IMR-90 (cell line): ENCODE results near the gene MMP20. TPM values are rescaled to one million over a fixed set of nuclear protein-coding genes. Genes with fewer than 3 reads are reported as not detected.

Source experiments
- ATAC-seq: fragments of 200-7000 bp; cut with Tn5 transposase; 2 replicates; pipeline ENCODE4 v1.9.1; 2020; ENCODE audit warnings: low read depth, mild to moderate bottlenecking, moderate library complexity
- BruUV-seq: library from RNA; stranded (reverse); fragments of 400-500 nt; replicated peaks from 2 replicates; lab custom pipeline; 2021; lab: Mats Ljungman, UMichigan
- CTCF ChIA-PET: fragments of 300-600 bp; formaldehyde crosslinking; extraction: SDS; loops from one replicate; lab custom pipeline; 2021; ENCODE audit warnings: antibody characterized with exemption; lab: Yijun Ruan, JAX
- POLR2A ChIA-PET: fragments of 300-600 bp; sonication (Branson Sonifier 250); formaldehyde crosslinking; loops from one replicate; lab custom pipeline; 2022; ENCODE audit warnings: antibody characterized with exemption; ENCODE audit not compliant: unreplicated experiment; lab: Charles Lee
- DNase-seq: peaks from one replicate; pipeline ENCODE4 v3.0.0; 2013
- H2AFZ ChIP-seq: replicated peaks from 2 replicates; pipeline ENCODE3; 2013; ENCODE audit warnings: low read length, mild to moderate bottlenecking; ENCODE audit not compliant: poor library complexity
- H2AK5ac ChIP-seq: 2 replicates; pipeline ENCODE4 v1.6.1; 2013; ENCODE audit warnings: low read depth, low read length, inconsistent platforms
- H2AK9ac ChIP-seq: replicated peaks from 2 replicates; pipeline ENCODE3; 2013; ENCODE audit warnings: mild to moderate bottlenecking, low read depth, low read length, moderate library complexity; ENCODE audit not compliant: poor library complexity
- H2BK120ac ChIP-seq: 2 replicates; pipeline ENCODE4 v1.6.1; 2013; ENCODE audit warnings: low read depth, low read length, inconsistent platforms
- H2BK15ac ChIP-seq: 3 replicates; pipeline ENCODE4 v1.6.1; 2013; ENCODE audit warnings: low read depth, low read length, inconsistent platforms
- H2BK20ac ChIP-seq: 2 replicates; pipeline ENCODE4 v1.6.1; 2013; ENCODE audit warnings: low read depth, mild to moderate bottlenecking, inconsistent platforms, low read length, moderate library complexity
- H2BK5ac ChIP-seq: 2 replicates; pipeline ENCODE4 v1.6.1; 2013; ENCODE audit warnings: mild to moderate bottlenecking, low read depth, low read length, inconsistent platforms; ENCODE audit not compliant: poor library complexity, severe bottlenecking
- H3K14ac ChIP-seq: replicated peaks from 2 replicates; pipeline ENCODE4 v1.6.1; 2013; ENCODE audit warnings: low read depth, low read length, inconsistent platforms
- H3K18ac ChIP-seq: 2 replicates; pipeline ENCODE4 v1.6.1; 2013; ENCODE audit warnings: low read depth, low read length, control low read depth
- H3K23ac ChIP-seq: 2 replicates; pipeline ENCODE4 v1.6.1; 2013; ENCODE audit warnings: low read depth, low read length, inconsistent platforms
- H3K27ac ChIP-seq: 2 replicates; pipeline ENCODE4 v1.5.1; 2013; ENCODE audit warnings: mild to moderate bottlenecking, control low read depth, low read length; ENCODE audit not compliant: insufficient read depth
- H3K27me3 ChIP-seq: 2 replicates; pipeline ENCODE4 v1.6.1; 2013; ENCODE audit warnings: low read length; ENCODE audit not compliant: control insufficient read depth, insufficient read depth
- H3K36me3 ChIP-seq: 2 replicates; pipeline ENCODE4 v1.6.1; 2013; ENCODE audit warnings: low read length, mixed read lengths; ENCODE audit not compliant: control insufficient read depth, insufficient read depth
- H3K4ac ChIP-seq: 2 replicates; pipeline ENCODE4 v1.6.1; 2013; ENCODE audit warnings: low read depth, low read length, inconsistent platforms
- H3K4me1 ChIP-seq: 2 replicates; pipeline ENCODE4 v1.6.1; 2013; ENCODE audit warnings: low read length, mixed read lengths; ENCODE audit not compliant: control insufficient read depth, insufficient read depth
- H3K4me2 ChIP-seq: 2 replicates; pipeline ENCODE4 v1.6.1; 2013; ENCODE audit warnings: low read depth, mild to moderate bottlenecking, control low read depth, low read length, moderate library complexity
- H3K4me3 ChIP-seq: 2 replicates; pipeline ENCODE4 v1.5.1; 2013; ENCODE audit warnings: low read depth, mild to moderate bottlenecking, control low read depth, low read length, moderate library complexity; ENCODE audit not compliant: insufficient read depth
- H3K56ac ChIP-seq: 2 replicates; pipeline ENCODE4 v1.6.1; 2013; ENCODE audit warnings: low read length, inconsistent platforms; ENCODE audit not compliant: insufficient read depth; ENCODE audit errors: extremely low read depth
- H3K79me1 ChIP-seq, 2 experiments: 2 replicates each; pipeline ENCODE4 v1.6.1; 2013; ENCODE audit warnings: low read length in 2 of 2, inconsistent platforms in 1 of 2, low read depth in 1 of 2
- H3K9ac ChIP-seq: 2 replicates; pipeline ENCODE4 v1.6.1; 2013; ENCODE audit warnings: low read depth, low read length, control low read depth
- H3K9me1 ChIP-seq: 2 replicates; pipeline ENCODE4 v1.6.1; 2013; ENCODE audit warnings: low read length, inconsistent platforms; ENCODE audit not compliant: insufficient read depth
- H3K9me3 ChIP-seq: 2 replicates; pipeline ENCODE4 v1.6.1; 2013; ENCODE audit warnings: low read length; ENCODE audit not compliant: control insufficient read depth, insufficient read depth
- H4K20me1 ChIP-seq: 2 replicates; pipeline ENCODE4 v1.6.1; 2013; ENCODE audit warnings: low read length, inconsistent platforms; ENCODE audit not compliant: insufficient read depth
- H4K5ac ChIP-seq: 2 replicates; pipeline ENCODE4 v1.6.1; 2013; ENCODE audit warnings: mild to moderate bottlenecking, low read depth, low read length, control low read depth
- H4K8ac ChIP-seq, 2 experiments: 2 replicates each; pipeline ENCODE4 v1.6.1; 2013; ENCODE audit warnings: low read depth in 2 of 2, low read length in 2 of 2, control low read depth in 1 of 2, inconsistent platforms in 1 of 2
- H4K91ac ChIP-seq: 2 replicates; pipeline ENCODE4 v1.6.1; 2013; ENCODE audit warnings: low read depth, low read length, inconsistent platforms; ENCODE audit not compliant: insufficient read depth
- BHLHE40 ChIP-seq: fragments of 150-350 bp; IDR thresholded peaks from 2 replicates; pipeline ENCODE4 v1.6.1; 2016; ENCODE audit warnings: mild to moderate bottlenecking, low read depth, low read length
- CEBPB ChIP-seq: IDR thresholded peaks from 2 replicates; pipeline ENCODE4 v1.6.1; 2012; ENCODE audit warnings: low read depth, low read length, improper control_type of control experiment
- CHD1 ChIP-seq: IDR thresholded peaks from 2 replicates; pipeline ENCODE4 v1.6.1; 2012; ENCODE audit warnings: low read depth, low read length, improper control_type of control experiment
- CTCF ChIP-seq: conservative IDR thresholded peaks from 2 replicates; pipeline ENCODE4 v1.5.1; 2012; ENCODE audit warnings: mild to moderate bottlenecking, low read depth, low read length, improper control_type of control experiment
- ELK1 ChIP-seq: fragments of 150-350 bp; IDR thresholded peaks from 2 replicates; pipeline ENCODE4 v1.6.1; 2016; ENCODE audit warnings: low read depth, mild to moderate bottlenecking, low read length, moderate library complexity, borderline replicate concordance
- FOS ChIP-seq: fragments of 150-350 bp; IDR thresholded peaks from 2 replicates; pipeline ENCODE4 v1.6.1; 2016; ENCODE audit warnings: low read depth, low read length
- MAFK ChIP-seq: IDR thresholded peaks from 2 replicates; pipeline ENCODE4 v1.6.1; 2012; ENCODE audit warnings: low read depth, low read length, improper control_type of control experiment
- MAZ ChIP-seq: IDR thresholded peaks from 2 replicates; pipeline ENCODE4 v1.6.1; 2012; ENCODE audit warnings: low read depth, mild to moderate bottlenecking, low read length, improper control_type of control experiment, moderate library complexity, borderline replicate concordance
- MXI1 ChIP-seq: IDR thresholded peaks from 2 replicates; pipeline ENCODE4 v1.6.1; 2012; ENCODE audit warnings: low read depth, mild to moderate bottlenecking, low read length, moderate library complexity, borderline replicate concordance
- NFE2L2 ChIP-seq: fragments of 150-350 bp; IDR thresholded peaks from 2 replicates; pipeline ENCODE4 v1.6.1; 2016; ENCODE audit warnings: low read depth, mild to moderate bottlenecking, low read length
- POLR2A ChIP-seq: IDR thresholded peaks from 2 replicates; pipeline ENCODE4 v1.6.1; 2012; ENCODE audit warnings: mild to moderate bottlenecking, low read depth, low read length
- RAD21 ChIP-seq: IDR thresholded peaks from 2 replicates; pipeline ENCODE4 v1.6.1; 2012; ENCODE audit warnings: low read length, improper control_type of control experiment
- RCOR1 ChIP-seq: IDR thresholded peaks from 2 replicates; pipeline ENCODE4 v1.6.1; 2012; ENCODE audit warnings: mild to moderate bottlenecking, low read length, improper control_type of control experiment; ENCODE audit not compliant: insufficient replicate concordance
- RFX5 ChIP-seq: IDR thresholded peaks from 2 replicates; pipeline ENCODE4 v1.8.0; 2012; ENCODE audit warnings: low read depth, mild to moderate bottlenecking, low read length, moderate library complexity
- SMC3 ChIP-seq: fragments of 150-350 bp; IDR thresholded peaks from 2 replicates; pipeline ENCODE4 v1.6.1; 2016; ENCODE audit warnings: low read depth, mild to moderate bottlenecking, antibody characterized with exemption, low read length, moderate library complexity
- USF2 ChIP-seq: fragments of 150-350 bp; IDR thresholded peaks from 2 replicates; pipeline ENCODE4 v1.6.1; 2017; ENCODE audit warnings: mild to moderate bottlenecking, antibody characterized with exemption, low read length, low read depth
- dilution Hi-C: fragments of 300-500 bp; cut with HindIII; formaldehyde crosslinking; loops from one replicate; pipeline ENCODE4 v1.14.3; 2018; ENCODE audit warnings: low sequenced_read_pairs; ENCODE audit not compliant: unreplicated experiment
- in situ Hi-C: fragments of 300-500 bp; cut with MboI; formaldehyde crosslinking; loops from 3 replicates; pipeline ENCODE4 v1.14.3; 2019; ENCODE audit warnings: low sequenced_read_pairs, inconsistent platforms, mixed read lengths
- intact Hi-C: fragments of 100-400 bp; cut with micrococcal nuclease; formaldehyde crosslinking; loops from 2 replicates; pipeline ENCODE4 v1.10.0; 2022
- polyA plus RNA-seq, 3 experiments: library from polyadenylated mRNA; depleted of rRNA; stranded (reverse); fragments of >200 nt; gene quantifications; 2 replicates each; pipeline ENCODE4 v1.2.3, GENCODE V29; 2012; ENCODE audit warnings: low replicate concordance in 1 of 3
- total RNA-seq: library from RNA; depleted of rRNA; stranded (reverse); fragments of >200 nt; gene quantifications from 2 replicates; pipeline ENCODE4 v1.2.3, GENCODE V29; 2012

The MMP20 gene
- total and polyA plus RNA-seq, 2 of the 4 experiments (the other 2 are of a cell fraction): not detected

- H3K9me3 ChIP-seq: no peaks in the 10 kb centered on the region
- POLR2A ChIA-PET: no interaction called here
- H3K4ac ChIP-seq: no peak overlapping the region
- no peak overlapping the region for H3K4me3 ChIP-seq
- dilution Hi-C loops (no loop called here), intact Hi-C loops (no loop called here), in situ Hi-C loops (no loop called here)
- no peaks in the 10 kb centered on the region for H3K79me1 ChIP-seq
- H3K36me3 ChIP-seq: no peaks in the 10 kb centered on the region
- no peak overlapping the region for H3K14ac ChIP-seq
- ATAC-seq (no peak), DNase-seq (no peak)
- H3K9ac ChIP-seq: no peak overlapping the region
- H4K91ac ChIP-seq: no peak overlapping the region
- CTCF ChIA-PET: no interaction called here
- H3K9me1 ChIP-seq: 0 out of 2 replicates have a peak, but pooled peaks cover 4% of the 10 kb centered on the region
- no peak overlapping the region for H4K8ac ChIP-seq
- BruUV-seq: no TSS peak
- no peaks in the 10 kb centered on the region for H3K4me1 ChIP-seq
- no peak overlapping the region for H3K4me2 ChIP-seq
- no peak overlapping the region for H2AK5ac ChIP-seq
- H3K27me3 ChIP-seq: peaks cover 11% of the 10 kb centered on the region
- H2BK120ac ChIP-seq: no peak overlapping the region
- H2BK15ac ChIP-seq: no peak overlapping the region
- H3K56ac ChIP-seq: no peak overlapping the region
- no peaks in the 10 kb centered on the region for H4K20me1 ChIP-seq
- H3K18ac ChIP-seq: no peak overlapping the region
- TF ChIP-seq MAZ: no peak
- TF ChIP-seq FOS: no peak
- no peak for TF ChIP-seq POLR2A
- no peak for TF ChIP-seq USF2
- no peak for TF ChIP-seq NFE2L2
- TF ChIP-seq RAD21: no peak
- no peak for TF ChIP-seq MXI1
- TF ChIP-seq MAFK: no peak
- no peak for TF ChIP-seq ELK1
- no peak for TF ChIP-seq CEBPB
- TF ChIP-seq RCOR1: no peak
- TF ChIP-seq RFX5: no peak
- no peak for TF ChIP-seq CTCF
- no peak for TF ChIP-seq SMC3
- TF ChIP-seq BHLHE40: no peak
- TF ChIP-seq CHD1: no peak
- no peak overlapping the region for H2AFZ ChIP-seq
- H3K27ac ChIP-seq: no peak overlapping the region
- no peak overlapping the region for H2BK20ac ChIP-seq
- no peak overlapping the region for H2BK5ac ChIP-seq
- H4K5ac ChIP-seq: no peak overlapping the region
- no peak overlapping the region for H2AK9ac ChIP-seq
- no peak overlapping the region for H3K23ac ChIP-seq
Measured at GRCh38 chr11:102662607-102663006, 37.5 kb upstream of the MMP20 start.
